GM21619 (cell line): ENCODE measurements around the gene TMEM269.
"Not testable (repeated sequence)": the region's sequence is repeated elsewhere in the genome, so short reads cannot be mapped to it uniquely, and the experiment has no call there.

ENCODE experiments used
- ATAC-seq: cut with Tn5 transposase; IDR thresholded peaks from one replicate; pipeline ENCODE4 v1.9.1; 2021; ENCODE audit not compliant: unreplicated experiment

TMEM269 gene

DNA sequence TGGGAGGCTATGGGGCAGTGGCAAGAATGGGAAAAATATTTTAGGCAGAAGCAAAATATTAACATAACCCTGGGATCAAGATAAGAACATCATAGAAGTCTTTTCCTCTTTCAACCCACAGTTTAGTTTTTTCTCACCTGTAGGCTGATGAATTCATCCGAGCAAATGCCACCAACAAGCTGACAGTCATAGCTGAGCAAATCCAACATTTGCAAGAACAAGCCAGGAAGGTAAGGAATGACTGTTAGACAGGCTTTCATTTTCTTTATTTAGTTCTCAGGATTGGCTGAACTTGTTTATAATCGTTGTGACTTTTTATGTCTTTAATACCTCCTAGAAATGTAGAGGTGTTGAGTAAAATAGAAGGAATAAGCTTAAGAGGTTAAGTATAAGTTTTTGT, 11.4 kb upstream of the TMEM269 start:
- no peak for ATAC-seq

DNA sequence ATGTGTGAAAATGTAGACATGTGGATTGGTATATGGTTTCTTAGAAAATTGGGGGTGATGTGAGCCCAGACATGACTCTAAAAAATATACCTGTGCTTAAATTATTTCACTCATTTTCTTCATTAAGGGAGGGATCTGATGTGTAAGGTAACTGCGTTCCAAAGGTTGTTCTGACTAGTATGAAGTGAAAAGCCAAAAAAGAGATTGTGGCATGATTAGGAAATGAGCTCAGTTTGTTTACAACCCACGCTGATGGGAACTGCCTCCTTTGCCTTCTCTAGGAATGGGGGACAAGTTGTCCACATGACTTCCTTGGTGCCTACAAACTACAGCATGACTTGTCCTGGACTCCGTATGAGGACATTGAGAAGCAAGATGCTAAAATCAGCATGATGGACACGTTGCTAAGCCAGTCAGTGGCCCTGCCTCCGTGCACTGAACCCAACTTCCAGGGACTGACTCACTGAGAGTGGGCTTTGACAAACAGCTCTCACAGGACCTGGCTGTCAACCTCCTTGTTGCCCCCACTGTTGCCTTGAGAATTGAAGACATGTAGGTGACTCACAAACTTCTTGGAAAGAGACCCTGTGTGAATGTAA, 9.8 kb upstream of the TMEM269 start:
- no peak for ATAC-seq

DNA sequence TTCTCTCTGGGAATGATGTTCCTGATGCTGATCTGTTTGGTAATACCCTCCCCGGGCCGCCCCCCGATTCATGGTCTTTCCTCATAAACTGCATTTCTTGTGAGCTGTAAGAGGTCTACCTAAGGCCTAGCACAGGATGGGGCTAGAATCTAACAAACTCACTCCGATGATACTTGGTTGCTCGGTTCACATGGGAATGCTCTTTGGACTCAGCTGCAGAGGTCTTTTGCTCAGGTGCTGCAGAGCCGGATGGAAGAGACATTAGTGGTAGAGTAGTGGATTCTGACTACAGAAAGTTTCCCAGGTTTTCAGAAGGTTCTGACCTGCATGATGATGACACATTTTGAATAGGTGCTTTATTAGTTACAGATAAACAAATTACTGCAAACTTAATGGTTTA, 8.3 kb upstream of the TMEM269 start:
- no peak for ATAC-seq

DNA sequence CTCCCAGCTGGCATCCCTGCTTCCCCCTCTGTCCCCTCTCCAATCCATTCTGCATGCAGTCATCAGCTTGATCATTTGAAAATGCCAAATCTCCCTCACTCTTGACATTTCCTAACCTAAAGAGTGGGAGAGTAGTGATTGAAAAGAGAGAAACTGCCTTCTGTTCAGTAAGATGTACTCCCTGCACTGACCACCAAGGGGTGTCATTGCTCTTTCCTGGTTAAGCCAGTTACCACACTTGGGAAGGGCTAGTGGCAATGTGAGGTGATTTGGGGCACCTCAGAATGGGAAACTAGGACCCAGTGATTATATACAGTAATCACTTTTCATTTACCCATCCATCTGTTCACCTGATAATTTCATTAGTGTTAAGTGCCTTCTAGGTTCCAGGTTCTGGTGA, 6.9 kb upstream of the TMEM269 start:
- no peak for ATAC-seq

DNA sequence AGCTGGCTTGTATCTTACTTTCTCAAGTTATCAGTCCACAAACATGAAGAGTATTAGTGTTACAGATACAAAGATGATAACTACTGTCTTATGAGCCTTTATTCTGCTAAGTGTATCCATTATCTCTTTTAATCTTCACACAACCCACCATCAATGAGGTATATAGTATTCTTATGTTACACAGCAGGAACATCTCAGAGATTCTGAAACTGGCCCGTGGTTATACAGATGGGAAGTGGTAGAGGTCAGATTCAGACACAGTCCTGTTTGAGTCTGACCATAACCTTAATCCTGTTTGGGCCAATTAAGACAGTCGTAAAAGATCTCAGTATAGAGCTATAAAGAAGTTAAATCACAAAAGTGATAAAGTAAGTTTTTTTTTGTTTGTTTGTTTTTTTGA, 5.1 kb upstream of the TMEM269 start:
- no peak for ATAC-seq

DNA sequence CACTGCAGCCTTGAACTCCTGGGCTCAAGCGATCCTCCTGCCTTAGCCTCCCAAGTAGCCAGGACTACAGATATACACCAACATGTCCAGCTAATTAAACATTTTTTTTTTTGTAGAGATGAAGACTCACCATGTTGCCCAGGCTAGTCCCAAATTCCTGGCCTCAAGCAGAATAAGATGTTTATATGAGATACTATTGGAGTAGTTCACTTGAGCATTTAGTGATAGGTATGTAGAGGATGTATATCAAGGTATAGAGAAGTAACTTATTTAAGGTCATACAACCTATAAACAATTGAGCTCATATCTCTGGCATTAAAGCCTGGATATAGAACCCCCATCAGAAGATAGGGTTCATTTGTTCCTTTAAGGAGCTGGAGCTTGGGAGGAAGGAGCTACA, 4.6 kb upstream of the TMEM269 start:
- no peak for ATAC-seq

DNA sequence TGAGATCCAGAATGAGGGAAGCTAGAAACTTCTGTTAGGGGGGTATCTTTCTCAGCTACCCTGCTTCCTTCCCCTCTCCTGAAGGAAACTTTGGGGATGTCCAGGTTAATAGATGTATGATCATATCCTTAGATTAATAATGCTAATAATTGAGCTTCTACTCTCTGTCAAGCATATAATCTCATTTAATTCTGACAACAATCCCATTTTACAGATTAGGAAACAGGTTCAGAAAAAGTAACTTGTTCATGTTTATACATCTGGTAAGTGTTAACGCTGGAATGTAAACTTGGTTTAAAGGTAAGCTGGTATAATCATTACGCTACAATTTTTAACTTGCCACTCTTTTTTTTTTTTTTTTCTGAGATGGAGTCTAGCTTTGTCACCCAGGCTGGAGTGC, 1.7 kb upstream of the TMEM269 start:
- no peak for ATAC-seq

DNA sequence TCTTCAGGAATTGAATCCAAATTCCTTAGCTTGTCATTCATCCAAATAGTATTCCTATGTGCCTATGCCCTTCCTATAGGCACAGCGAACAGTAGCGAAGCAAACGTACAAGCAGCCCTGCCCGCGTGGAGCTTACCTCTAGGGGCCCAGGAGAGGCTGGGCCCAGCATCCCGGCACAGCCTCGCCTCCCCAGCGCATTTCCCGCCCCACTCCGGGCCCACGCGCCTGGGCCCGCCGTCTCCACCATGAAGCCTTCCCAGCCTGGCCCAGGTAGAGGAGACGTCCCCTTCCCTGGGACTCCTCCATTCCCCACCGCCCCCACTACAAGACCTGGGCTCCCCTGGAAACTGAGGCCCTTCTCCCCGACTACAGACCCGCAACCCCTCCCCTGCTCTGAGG, 245 bp upstream of the TMEM269 start:
- no peak for ATAC-seq

DNA sequence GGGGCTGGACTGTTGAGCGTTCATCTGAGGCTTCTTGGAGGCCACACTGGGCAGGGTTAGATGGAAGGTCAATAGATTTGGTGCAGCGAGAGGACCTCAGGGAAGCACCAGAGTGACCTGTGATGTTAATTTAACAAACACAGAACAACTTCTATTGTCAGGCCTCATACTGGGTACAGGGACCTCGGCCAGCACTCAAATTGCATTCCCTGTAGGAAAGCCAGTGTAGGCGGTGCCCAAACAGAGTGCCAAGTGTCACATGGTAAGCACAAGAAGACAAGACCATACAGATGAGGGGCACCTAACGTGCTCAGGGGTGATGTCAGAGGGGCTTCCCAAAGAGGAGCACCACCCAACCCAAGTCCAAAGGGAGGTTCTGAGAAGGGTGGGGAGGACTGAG, 1.3 kb downstream of the TMEM269 start:
- no peak for ATAC-seq

DNA sequence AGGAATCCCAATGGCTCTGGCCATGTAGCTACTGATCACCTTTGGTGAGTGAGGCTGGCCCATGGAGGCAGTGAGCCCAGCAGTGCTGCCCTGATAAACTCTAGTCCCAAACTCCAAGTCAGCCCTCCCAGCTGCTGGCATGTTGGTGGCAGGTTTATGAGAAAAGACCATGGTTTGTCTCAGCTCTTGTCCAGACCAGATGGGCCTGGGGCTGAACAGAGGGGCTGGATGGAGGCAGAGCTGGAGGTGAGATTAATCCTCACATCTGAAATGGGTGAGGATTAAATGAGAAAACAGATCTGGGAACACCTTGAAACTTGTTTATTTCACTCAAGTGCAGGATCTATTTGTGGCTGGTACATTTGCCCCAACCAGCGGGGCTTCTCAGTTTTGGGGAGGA, 3.2 kb downstream of the TMEM269 start:
- ATAC-seq = no peak

DNA sequence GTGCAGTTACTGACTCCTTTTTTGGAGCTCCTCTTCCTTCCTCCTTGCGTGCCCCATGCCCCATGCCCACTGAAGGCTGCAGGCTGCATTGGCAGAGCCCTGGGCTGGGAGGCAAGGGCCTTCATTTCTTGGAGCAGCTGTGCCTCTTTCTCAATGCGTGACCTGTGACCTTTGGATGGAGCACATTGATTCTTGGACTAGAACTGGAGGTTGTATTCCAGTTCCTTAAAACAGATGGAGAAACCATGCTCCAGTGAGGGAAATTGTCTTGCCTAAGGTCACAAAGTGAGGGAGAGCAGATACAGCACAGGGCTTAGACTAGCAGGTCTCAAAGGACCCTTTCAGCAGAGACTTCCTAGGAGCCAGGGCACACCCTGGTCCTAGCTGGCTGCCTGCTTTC, 9.0 kb downstream of the TMEM269 start:
- no peak for ATAC-seq

DNA sequence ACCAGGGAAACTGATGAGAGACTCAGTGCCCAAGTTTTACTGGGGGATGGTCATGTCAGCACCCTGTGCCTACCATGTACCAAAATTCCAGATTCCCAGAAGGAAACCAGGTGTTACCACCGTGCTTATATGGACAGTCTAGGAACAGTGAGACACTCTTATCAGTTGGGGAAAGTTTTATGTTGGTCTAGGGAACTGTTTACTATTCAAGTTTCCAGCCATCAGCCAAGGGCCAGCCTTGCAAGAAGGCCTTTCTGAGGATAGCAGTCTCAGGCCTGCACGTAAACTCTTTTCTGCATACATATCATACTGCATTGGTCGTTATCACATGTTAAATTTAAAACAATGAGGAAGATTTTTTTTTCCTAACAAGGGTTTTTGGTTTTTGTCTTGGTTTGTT, 12.6 kb downstream of the TMEM269 start:
- no peak for ATAC-seq

DNA sequence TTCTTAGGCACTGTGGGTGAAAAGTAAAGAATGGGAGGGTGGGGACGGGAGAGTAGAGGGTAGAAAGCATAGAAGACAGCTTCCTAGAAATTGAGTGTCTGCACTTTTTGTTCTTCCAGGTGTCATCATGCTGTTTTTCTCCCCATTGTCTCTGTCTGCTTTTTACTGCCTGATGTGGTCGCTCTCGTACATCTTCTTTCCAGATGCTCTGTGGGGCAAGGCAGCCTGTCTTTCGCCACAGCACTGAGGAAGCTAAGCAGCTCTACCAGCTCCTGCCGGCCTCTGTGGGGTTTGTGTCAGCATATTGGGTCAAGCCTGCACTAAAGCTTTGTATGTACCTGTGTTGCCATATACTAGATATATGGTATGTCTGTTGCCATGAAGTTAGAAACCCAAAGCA, 13.2 kb downstream of the TMEM269 start:
- no peak for ATAC-seq

DNA sequence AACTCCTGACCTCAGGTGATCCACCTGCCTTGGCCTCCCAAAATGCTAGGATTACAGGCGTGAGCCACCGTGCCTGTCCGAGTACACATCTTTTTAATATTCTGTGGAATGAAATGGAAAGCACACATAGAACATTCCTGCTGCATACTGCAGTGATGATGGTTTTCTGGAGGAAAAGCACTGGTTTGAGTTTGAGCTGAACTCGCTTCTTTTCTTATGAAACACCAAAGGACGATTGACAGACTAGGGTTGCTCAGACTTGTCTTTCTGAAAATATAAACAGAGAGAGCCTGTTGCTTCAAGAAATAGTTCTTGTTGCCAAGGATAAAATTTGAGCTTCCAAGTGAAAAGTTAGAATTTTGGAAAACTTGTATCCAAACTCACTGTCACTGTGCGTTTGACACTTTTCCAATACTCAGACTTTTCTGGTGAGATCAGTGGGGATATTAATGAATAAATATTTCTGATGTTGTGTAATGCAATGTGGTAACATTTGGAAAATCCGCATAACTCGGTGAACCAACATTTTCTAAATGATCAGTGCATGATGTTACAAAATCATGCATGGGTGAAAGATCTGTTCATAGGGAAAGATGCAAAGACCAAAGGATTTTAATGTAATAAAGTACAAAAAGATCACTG, 17.2 kb downstream of the TMEM269 start:
- no peak for ATAC-seq

DNA sequence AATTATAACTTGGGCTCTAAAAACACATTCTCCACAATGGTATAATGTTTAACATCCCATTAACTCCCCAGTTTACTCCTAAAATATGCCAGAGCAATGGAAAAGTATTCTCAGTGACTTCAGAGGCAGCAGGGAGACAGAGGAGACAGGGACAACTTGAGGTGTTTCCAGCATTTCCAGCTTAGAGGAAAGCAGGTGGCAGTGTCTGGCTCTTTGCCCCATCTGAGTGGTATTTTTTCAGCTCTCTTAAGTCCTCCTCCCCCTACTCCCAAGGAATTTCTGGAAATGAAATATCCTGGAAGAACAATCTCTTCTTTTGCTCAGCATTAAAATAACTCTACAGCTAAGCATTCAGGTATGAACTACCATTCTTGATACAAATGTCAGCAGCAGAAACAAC, 21.4 kb downstream of the TMEM269 start:
- ATAC-seq = no peak

DNA sequence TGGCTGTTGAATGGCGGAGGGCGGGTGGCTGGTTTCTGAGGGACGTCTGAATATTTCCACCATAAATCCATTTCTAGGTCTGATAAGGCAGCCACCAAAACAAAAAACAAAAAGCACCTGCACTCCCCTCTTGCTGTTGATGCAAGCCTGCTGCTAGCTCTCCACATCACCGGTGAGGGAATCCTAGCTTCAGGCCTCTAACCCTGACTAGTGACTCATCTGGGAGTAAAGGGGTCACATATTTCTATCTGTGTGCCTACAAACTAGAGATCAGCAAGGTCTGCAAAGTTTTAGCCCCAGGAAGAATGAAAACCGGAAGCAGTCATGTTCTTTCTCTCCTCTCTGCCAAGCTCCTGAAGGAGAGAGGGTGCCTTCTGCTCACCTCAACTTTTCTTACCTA, 21.8 kb downstream of the TMEM269 start:
- ATAC-seq = no peak

DNA sequence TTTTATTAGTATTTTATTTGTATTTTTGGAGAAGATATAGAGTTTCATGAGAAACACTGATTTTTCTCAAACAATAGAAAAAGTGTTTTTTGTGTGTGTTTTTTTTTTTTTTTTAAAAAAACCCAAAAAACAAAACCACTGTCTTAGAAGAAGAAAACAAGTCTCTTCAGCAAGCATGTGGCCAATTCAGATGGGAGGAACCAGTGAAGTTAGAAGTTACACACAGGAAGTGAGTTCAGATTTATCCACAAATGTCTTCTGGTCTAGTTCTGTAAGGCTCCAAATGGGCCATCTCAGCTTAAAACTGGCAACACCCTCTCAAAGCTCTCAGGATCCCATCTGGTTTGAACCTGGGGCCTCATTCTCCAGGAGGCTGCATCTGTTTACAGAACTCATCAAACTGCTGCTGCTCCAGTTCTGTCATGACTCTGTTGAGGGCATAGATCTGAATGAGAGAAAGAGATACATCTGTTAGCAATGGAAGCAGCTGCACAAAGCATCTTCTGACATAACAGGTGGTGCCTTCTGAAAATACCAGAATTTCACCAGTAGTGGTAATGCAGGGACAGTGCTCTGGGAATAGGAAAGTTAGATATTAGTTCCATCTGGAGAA, 22.4 kb downstream of the TMEM269 start:
- no peak for ATAC-seq

DNA sequence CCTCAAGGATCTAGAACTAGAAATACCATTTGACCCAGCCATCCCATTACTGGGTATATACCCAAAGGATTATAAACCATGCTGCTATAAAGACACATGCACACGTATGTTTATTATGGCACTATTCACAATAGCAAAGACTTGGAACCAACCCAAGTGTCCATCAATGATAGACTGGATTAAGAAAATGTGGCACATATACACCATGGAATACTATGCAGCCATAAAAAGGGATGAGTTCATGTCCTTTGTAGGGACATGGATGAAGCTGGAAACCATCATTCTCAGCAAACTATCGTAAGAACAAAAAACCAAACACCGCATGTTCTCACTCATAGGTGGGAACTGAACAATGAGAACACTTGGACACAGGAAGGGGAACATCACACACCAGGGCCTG, 30.0 kb downstream of the TMEM269 start:
- ATAC-seq = not testable (repeated sequence)

DNA sequence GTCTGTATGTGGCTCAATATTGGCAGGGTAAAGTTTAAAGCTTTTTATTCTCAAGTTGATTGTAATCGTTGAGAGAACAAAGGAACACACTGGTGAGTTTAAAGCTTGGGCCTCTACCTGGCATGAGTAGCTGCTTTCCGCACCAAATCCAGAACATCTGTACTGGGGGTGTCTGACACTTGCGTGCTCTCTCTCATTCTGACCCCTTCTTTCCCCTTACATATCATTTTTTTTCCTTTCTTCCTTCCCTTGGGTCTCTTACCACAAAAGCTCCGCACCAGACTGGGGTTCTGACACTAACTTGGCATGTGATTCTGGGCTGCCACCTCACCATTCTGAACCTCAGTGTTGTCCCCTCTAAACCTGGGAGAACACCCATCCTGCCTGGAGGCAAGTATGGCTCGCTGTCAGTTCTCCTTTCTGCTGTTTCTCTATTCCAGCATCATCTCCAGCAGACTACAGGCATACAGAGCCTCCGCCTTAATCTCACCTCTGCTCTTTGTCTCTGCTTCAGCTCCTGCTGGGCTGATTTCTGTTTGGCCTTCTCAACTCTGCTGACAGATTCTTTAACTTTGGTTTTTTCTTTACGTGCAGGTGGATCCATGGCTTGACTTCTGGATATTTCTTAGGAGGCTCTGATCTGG, 31.3 kb downstream of the TMEM269 start:
- no peak for ATAC-seq

DNA sequence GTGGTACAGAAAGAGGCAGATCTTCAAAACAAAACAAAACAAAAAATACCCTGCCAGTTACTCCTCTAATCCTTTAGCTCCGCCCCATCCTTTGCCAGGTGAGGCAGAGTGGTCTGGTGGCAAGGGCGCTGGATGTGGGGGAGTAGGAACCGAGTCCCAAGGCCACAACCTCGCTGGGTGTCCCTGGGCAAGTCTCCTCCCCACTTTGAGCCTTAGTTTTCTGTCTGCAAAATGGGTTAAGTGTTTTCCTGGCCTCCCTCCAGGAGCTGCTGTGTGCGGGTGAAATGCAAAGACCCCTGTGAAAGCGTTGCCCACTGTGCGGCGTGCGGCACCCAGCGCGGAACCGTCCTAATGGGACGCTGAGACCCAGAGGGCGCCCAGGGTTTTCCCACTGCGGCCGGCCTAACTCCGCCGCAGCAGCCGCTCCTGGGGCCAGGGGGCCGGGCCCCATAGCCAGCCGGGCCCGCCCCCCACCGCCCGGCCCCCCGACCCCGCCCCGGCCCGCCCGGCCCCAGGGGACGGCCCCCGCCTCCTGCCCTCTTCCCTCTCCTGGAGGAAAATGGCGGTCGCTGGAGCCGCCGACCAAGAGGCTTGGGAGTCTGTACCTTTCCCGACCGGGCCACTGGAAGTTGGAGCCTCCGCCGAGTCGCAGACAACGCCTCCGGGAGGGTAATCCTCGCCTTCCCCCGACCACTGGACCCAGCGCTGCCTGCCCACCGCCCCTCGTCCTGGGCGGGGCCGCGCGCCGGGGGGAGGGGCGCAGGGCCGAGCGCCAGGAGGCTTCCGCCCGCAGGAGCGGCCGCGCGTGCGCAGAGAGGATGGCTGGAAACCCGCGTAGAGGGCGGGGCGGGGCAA, 32.0 kb downstream of the TMEM269 start, which contains the start of the genes ERMAP and SVBP:
TSS of gene ERMAP (plus strand) at position 538 of the 855 bp plus-strand sequence. CDS start 13,327 bp downstream, outside the sequence.
TSS of gene SVBP (minus strand) at position 813 of the 855 bp plus-strand sequence. CDS start 853 bp downstream, outside the sequence.
- ATAC-seq = peak; percentile 66

DNA sequence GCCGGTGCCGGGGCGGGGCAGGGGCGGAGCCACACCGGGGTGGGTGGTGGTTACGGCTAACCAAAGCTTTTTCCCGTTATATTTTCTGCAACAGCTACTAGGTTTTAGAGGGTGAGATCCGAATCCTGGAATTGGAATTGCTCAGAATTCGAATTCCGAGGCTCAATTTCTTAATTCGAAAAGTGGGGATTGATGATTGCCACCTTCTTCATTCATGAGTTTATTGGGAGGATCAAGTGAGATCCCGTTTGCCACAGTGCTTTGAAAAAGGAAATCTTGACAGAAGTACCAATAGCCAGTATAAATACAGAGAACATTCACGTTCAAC, 32.6 kb downstream of the TMEM269 start:
- ATAC-seq = no peak
